HEK293T (cell line): ENCODE data around the gene KIF4A.

Source experiments
- CTCF ChIA-PET: fragments of 350-600 bp; formaldehyde crosslinking; extraction: SDS; loops from one replicate; lab custom pipeline; 2021; ENCODE audit warnings: antibody characterized with exemption, inconsistent platforms; lab: Yijun Ruan, JAX
- POLR2A ChIA-PET: fragments of 350-600 bp; formaldehyde crosslinking; extraction: SDS; loops from one replicate; lab custom pipeline; 2020; ENCODE audit warnings: antibody characterized with exemption, inconsistent platforms; lab: Yijun Ruan, JAX
- DNase-seq: peaks from one replicate; pipeline ENCODE4 v3.0.0; 2012; ENCODE audit warnings: mixed read lengths; ENCODE audit errors: extremely low spot score
- ARNT ChIP-seq: fragments of 450-650 bp; IDR thresholded peaks from 2 replicates; pipeline ENCODE4 v1.6.1; 2017; ENCODE audit warnings: mild to moderate bottlenecking
- BHLHE40 ChIP-seq: fragments of 450-650 bp; IDR thresholded peaks from 2 replicates; pipeline ENCODE4 v1.6.1; 2016; ENCODE audit warnings: mild to moderate bottlenecking, moderate library complexity, borderline replicate concordance
- CTBP1 ChIP-seq: fragments of 450-650 bp; IDR thresholded peaks from 2 replicates; pipeline ENCODE4 v1.6.1; 2016; ENCODE audit warnings: borderline replicate concordance
- ELF4 ChIP-seq: fragments of 450-650 bp; IDR thresholded peaks from 2 replicates; pipeline ENCODE4 v1.6.1; 2017; ENCODE audit warnings: antibody characterized with exemption
- FOXA1 ChIP-seq: fragments of 450-650 bp; IDR thresholded peaks from 2 replicates; pipeline ENCODE4 v1.6.1; 2016; ENCODE audit warnings: mild to moderate bottlenecking
- FOXK2 ChIP-seq: fragments of 450-650 bp; IDR thresholded peaks from 2 replicates; pipeline ENCODE4 v1.6.1; 2016; ENCODE audit warnings: mild to moderate bottlenecking
- FOXM1 ChIP-seq: fragments of 450-650 bp; IDR thresholded peaks from 2 replicates; pipeline ENCODE4 v1.6.1; 2017; ENCODE audit warnings: mild to moderate bottlenecking, borderline replicate concordance
- HDGF ChIP-seq: fragments of 450-650 bp; IDR thresholded peaks from 2 replicates; pipeline ENCODE4 v1.6.1; 2017; ENCODE audit warnings: antibody characterized with exemption, borderline replicate concordance
- L3MBTL2 ChIP-seq: fragments of 450-650 bp; conservative IDR thresholded peaks from 2 replicates; pipeline ENCODE4 v1.6.1; 2016; ENCODE audit warnings: mild to moderate bottlenecking
- LEF1 ChIP-seq: fragments of 450-650 bp; IDR thresholded peaks from 2 replicates; pipeline ENCODE4 v1.6.1; 2017; ENCODE audit warnings: mild to moderate bottlenecking, borderline replicate concordance
- NFRKB ChIP-seq: fragments of 450-650 bp; IDR thresholded peaks from 2 replicates; pipeline ENCODE4 v1.6.1; 2016; ENCODE audit warnings: mild to moderate bottlenecking, moderate library complexity
- PKNOX1 ChIP-seq: fragments of 450-650 bp; IDR thresholded peaks from 2 replicates; pipeline ENCODE4 v1.6.1; 2016
- SP1 ChIP-seq: fragments of 450-650 bp; IDR thresholded peaks from 2 replicates; pipeline ENCODE4 v1.6.1; 2017
- SUZ12 ChIP-seq: fragments of 450-650 bp; IDR thresholded peaks from 2 replicates; pipeline ENCODE4 v1.6.1; 2016; ENCODE audit warnings: mild to moderate bottlenecking
- TARDBP ChIP-seq: fragments of 450-650 bp; IDR thresholded peaks from 2 replicates; pipeline ENCODE4 v1.6.1; 2016
- ZNF384 ChIP-seq: fragments of 450-650 bp; IDR thresholded peaks from 2 replicates; pipeline ENCODE4 v1.6.1; 2016

The KIF4A gene

GRCh38 chrX:70247252-70247651 lies 42.7 kb upstream of the KIF4A start:
- ChIA-PET POLR2A (no interaction called here), CTCF (no interaction called here)
- no peak for DNase-seq
- no peak for TF ChIP-seq ELF4
- TF ChIP-seq SUZ12, result no peak
- TF ChIP-seq LEF1, result no peak
- no peak for TF ChIP-seq BHLHE40
- TF ChIP-seq ARNT, result no peak
- no peak for TF ChIP-seq ZNF384
- no peak for TF ChIP-seq FOXM1
- TF ChIP-seq SP1, result no peak
- TF ChIP-seq NFRKB, result no peak
- no peak for TF ChIP-seq L3MBTL2
- no peak for TF ChIP-seq CTBP1
- no peak for TF ChIP-seq FOXA1
- TF ChIP-seq FOXK2, result no peak
- no peak for TF ChIP-seq PKNOX1

- CTCF ChIA-PET, result no interaction called here
- POLR2A ChIA-PET, result no interaction called here
- DNase-seq, result no peak
- TF ChIP-seq FOXA1 (no peak), FOXM1 (no peak), L3MBTL2 (no peak), NFRKB (no peak), HDGF (no peak), ZNF384 (no peak), LEF1 (no peak), SP1 (no peak)
Observed at GRCh38 chrX:70252491-70252890, 37.4 kb upstream of the KIF4A start.

GRCh38 chrX:70253377-70254062 lies 36.4 kb upstream of the KIF4A start:
- CTCF ChIA-PET, result interaction anchor here (0.7 kb wide), 1 partner anchor 48 kb away, joined by 3 read pairs; no protein-coding TSS in a partner anchor
- DNase-seq, result no peak
- TF ChIP-seq FOXM1, result no peak
- POLR2A ChIA-PET, result no interaction called here

GRCh38 chrX:70254063-70254400 lies 35.9 kb upstream of the KIF4A start:
- TF ChIP-seq SP1 (no peak), SUZ12 (no peak), L3MBTL2 (no peak), LEF1 (no peak), BHLHE40 (no peak), ELF4 (no peak)
- ChIA-PET POLR2A (no interaction called here), CTCF (interaction anchor here (0.7 kb wide), 1 partner anchor 48 kb away, joined by 3 read pairs; no protein-coding TSS in a partner anchor)
- no peak for DNase-seq

GRCh38 chrX:70254909-70255308 lies 35.0 kb upstream of the KIF4A start:
- ChIA-PET POLR2A (no interaction called here), CTCF (no interaction called here)
- no peak for DNase-seq
- TF ChIP-seq FOXK2 (no peak), ZNF384 (no peak), SUZ12 (no peak), FOXM1 (no peak), FOXA1 (no peak), HDGF (no peak), BHLHE40 (no peak), PKNOX1 (no peak)

- ChIA-PET CTCF (no interaction called here), POLR2A (no interaction called here)
- TF ChIP-seq CTBP1 (no peak), TARDBP (no peak), HDGF (no peak), PKNOX1 (no peak), ZNF384 (no peak), ARNT (no peak), NFRKB (no peak), LEF1 (no peak), SUZ12 (no peak), FOXM1 (no peak), FOXK2 (no peak), L3MBTL2 (no peak)
- no peak for DNase-seq
Observed at GRCh38 chrX:70255452-70255851, 34.5 kb upstream of the KIF4A start.

- no peak for DNase-seq
- TF ChIP-seq CTBP1, result no peak
- CTCF ChIA-PET, result no interaction called here
- POLR2A ChIA-PET, result no interaction called here
Observed at GRCh38 chrX:70257423-70258288, 32.2 kb upstream of the KIF4A start.
